PC-3 (cell line): ENCODE measurements around the gene OPRM1. TPM values are rescaled to one million over a fixed set of nuclear protein-coding genes. Genes with fewer than 3 reads are reported as not detected.

ENCODE experiments used
- ATAC-seq: fragments of 200-7000 bp; cut with Tn5 transposase; 2 replicates; pipeline ENCODE4 v1.9.1; 2020; ENCODE audit warnings: mild to moderate bottlenecking, moderate library complexity
- BruUV-seq: library from RNA; stranded (reverse); fragments of 400-500 nt; replicated peaks from 2 replicates; lab custom pipeline; 2021; lab: Mats Ljungman, UMichigan
- CTCF ChIA-PET: fragments of 300-600 bp; sonication (Branson Sonifier 250); formaldehyde crosslinking; loops from one replicate; lab custom pipeline; 2022; ENCODE audit warnings: antibody characterized with exemption; lab: Charles Lee
- POLR2A ChIA-PET: fragments of 300-600 bp; sonication (Branson Sonifier 250); formaldehyde crosslinking; loops from one replicate; lab custom pipeline; 2022; ENCODE audit warnings: antibody characterized with exemption; ENCODE audit not compliant: unreplicated experiment; lab: Charles Lee
- DNase-seq: peaks from one replicate; pipeline ENCODE4 v3.0.0-alpha.2; 2015
- H2AFZ ChIP-seq: fragments of 300-600 bp; sonication (generic); 2 replicates; pipeline ENCODE4 v1.6.0; 2016; ENCODE audit warnings: antibody characterized with exemption, low read length
- H3F3A ChIP-seq: fragments of 300-600 bp; sonication (generic); one replicate; pipeline ENCODE4 v1.6.0; 2017; ENCODE audit warnings: antibody characterized with exemption, low read length, control low read depth, mild to moderate bottlenecking; ENCODE audit not compliant: unreplicated experiment
- H3K27ac ChIP-seq: fragments of 300-600 bp; sonication (generic); 2 replicates; pipeline ENCODE4 v1.5.1; 2016; ENCODE audit warnings: mild to moderate bottlenecking, low read length
- H3K27me3 ChIP-seq: fragments of 300-600 bp; sonication (generic); 2 replicates; pipeline ENCODE4 v1.6.1; 2016; ENCODE audit warnings: low read length, mixed read lengths
- H3K36me3 ChIP-seq: fragments of 300-600 bp; sonication (generic); 2 replicates; pipeline ENCODE4 v1.6.1; 2016; ENCODE audit warnings: low read depth, mixed run types, low read length, mixed read lengths
- H3K4me1 ChIP-seq: fragments of 300-600 bp; sonication (generic); 2 replicates; pipeline ENCODE4 v1.5.1; 2016; ENCODE audit warnings: low read length; ENCODE audit not compliant: insufficient read depth
- H3K4me2 ChIP-seq: fragments of 300-600 bp; sonication (generic); 2 replicates; pipeline ENCODE4 v1.6.0; 2016; ENCODE audit warnings: low read length
- H3K4me3 ChIP-seq: fragments of 300-600 bp; sonication (generic); 2 replicates; pipeline ENCODE4 v1.5.1; 2016; ENCODE audit warnings: mild to moderate bottlenecking, low read length, mixed read lengths
- H3K79me2 ChIP-seq: fragments of 300-600 bp; sonication (generic); 2 replicates; pipeline ENCODE4 v1.6.1; 2017; ENCODE audit warnings: low read length, mixed read lengths
- H3K9ac ChIP-seq: fragments of 300-600 bp; sonication (generic); 2 replicates; pipeline ENCODE4 v1.6.0; 2016; ENCODE audit warnings: mild to moderate bottlenecking, low read length
- H3K9me2 ChIP-seq: fragments of 300-600 bp; sonication (generic); replicated peaks from 2 replicates; pipeline ENCODE4 v1.6.1; 2016; ENCODE audit warnings: mixed run types, low read length, mixed read lengths
- H3K9me3 ChIP-seq: fragments of 300-600 bp; sonication (generic); 2 replicates; pipeline ENCODE4 v1.6.1; 2016; ENCODE audit warnings: low read length, mixed read lengths
- H4K20me1 ChIP-seq: fragments of 300-600 bp; sonication (generic); 2 replicates; pipeline ENCODE4 v1.6.1; 2016; ENCODE audit warnings: low read length, mixed read lengths
- EZH2 ChIP-seq: fragments of 300-600 bp; sonication (generic); IDR thresholded peaks from one replicate; pipeline ENCODE4 v1.6.1; 2017; ENCODE audit warnings: antibody characterized with exemption, mild to moderate bottlenecking, low read length; ENCODE audit not compliant: unreplicated experiment
- EZH2phosphoT487 ChIP-seq: fragments of 300-600 bp; sonication (generic); IDR thresholded peaks from 2 replicates; pipeline ENCODE4 v1.6.1; 2018; ENCODE audit warnings: mild to moderate bottlenecking, antibody characterized with exemption, low read length, borderline replicate concordance
- intact Hi-C: fragments of 100-400 bp; cut with micrococcal nuclease; formaldehyde crosslinking; loops from 2 replicates; pipeline ENCODE4 v1.9.0; 2023
- total RNA-seq: library from RNA; depleted of rRNA; stranded (reverse); fragments of >200 nt; gene quantifications from 2 replicates; pipeline ENCODE4 v1.2.3, GENCODE V29; 2014
- TF ChIP-seq, protein P1 (sequence below): fragments of 300-600 bp; sonication (generic); conservative IDR thresholded peaks from 2 replicates; pipeline ENCODE4 v1.5.1; 2017; ENCODE audit warnings: antibody characterized with exemption, low read depth, mild to moderate bottlenecking, low read length

OPRM1 gene
- total RNA-seq, 1 experiment from 2014 or later, result not detected

GRCh38 chr6:154106251-154106650, 67.2 kb downstream of the OPRM1 start:
- intact Hi-C loops, result no loop called here
- TF ChIP-seq EZH2 (no peak), EZH2phosphoT487 (no peak)
- TF ChIP-seq, protein P1, sequence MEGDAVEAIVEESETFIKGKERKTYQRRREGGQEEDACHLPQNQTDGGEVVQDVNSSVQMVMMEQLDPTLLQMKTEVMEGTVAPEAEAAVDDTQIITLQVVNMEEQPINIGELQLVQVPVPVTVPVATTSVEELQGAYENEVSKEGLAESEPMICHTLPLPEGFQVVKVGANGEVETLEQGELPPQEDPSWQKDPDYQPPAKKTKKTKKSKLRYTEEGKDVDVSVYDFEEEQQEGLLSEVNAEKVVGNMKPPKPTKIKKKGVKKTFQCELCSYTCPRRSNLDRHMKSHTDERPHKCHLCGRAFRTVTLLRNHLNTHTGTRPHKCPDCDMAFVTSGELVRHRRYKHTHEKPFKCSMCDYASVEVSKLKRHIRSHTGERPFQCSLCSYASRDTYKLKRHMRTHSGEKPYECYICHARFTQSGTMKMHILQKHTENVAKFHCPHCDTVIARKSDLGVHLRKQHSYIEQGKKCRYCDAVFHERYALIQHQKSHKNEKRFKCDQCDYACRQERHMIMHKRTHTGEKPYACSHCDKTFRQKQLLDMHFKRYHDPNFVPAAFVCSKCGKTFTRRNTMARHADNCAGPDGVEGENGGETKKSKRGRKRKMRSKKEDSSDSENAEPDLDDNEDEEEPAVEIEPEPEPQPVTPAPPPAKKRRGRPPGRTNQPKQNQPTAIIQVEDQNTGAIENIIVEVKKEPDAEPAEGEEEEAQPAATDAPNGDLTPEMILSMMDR, result no peak
- H3K4me2 ChIP-seq, result no peak overlapping the region
- H3K4me1 ChIP-seq, result peaks cover 5% of the 10 kb centered on the region; the same call in 1 of the 2 replicates
- peaks cover 30% of the 10 kb centered on the region for H3K27me3 ChIP-seq
- no peak overlapping the region for H3K27ac ChIP-seq
- H3K9me3 ChIP-seq, result no peaks in the 10 kb centered on the region
- ATAC-seq (no peak), DNase-seq (no peak)
- POLR2A ChIA-PET, result no interaction called here
- no peak overlapping the region for H3K9ac ChIP-seq
- no peak overlapping the region for H2AFZ ChIP-seq
- H3K4me3 ChIP-seq, result no peak overlapping the region
- CTCF ChIA-PET, result no interaction called here
- BruUV-seq, result no TSS peak
- no peaks in the 10 kb centered on the region for H3F3A ChIP-seq
- no peaks in the 10 kb centered on the region for H3K36me3 ChIP-seq
- H3K79me2 ChIP-seq, result no peaks in the 10 kb centered on the region
- H4K20me1 ChIP-seq, result no peaks in the 10 kb centered on the region
- no peaks in the 10 kb centered on the region for H3K9me2 ChIP-seq

DNA sequence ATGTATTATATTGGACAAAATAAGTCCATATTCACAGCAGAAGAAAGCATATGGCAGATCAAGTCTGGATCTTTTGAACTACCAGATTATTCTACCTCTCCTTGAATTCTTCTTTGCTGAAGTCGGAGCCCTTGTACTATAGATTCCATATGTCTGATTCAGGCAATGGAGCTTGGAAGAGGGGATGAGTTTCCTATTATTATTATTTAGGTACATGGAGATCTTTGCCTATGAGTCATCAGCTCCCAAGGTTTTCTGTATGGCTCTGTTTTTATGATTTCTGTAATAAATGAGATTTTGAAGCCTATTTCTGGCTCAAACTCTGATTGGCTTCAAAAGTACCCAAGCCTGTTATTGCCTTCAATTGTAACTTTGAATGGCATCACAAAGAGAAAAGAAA, 72.0 kb downstream of the OPRM1 start:
- no peak overlapping the region for H3K9ac ChIP-seq
- POLR2A ChIA-PET, result no interaction called here
- DNase-seq (peak; percentile 51), ATAC-seq (no peak)
- H3K27me3 ChIP-seq, result peaks cover 23% of the 10 kb centered on the region
- H4K20me1 ChIP-seq, result no peaks in the 10 kb centered on the region
- H3K9me3 ChIP-seq, result no peaks in the 10 kb centered on the region
- no peak overlapping the region for H2AFZ ChIP-seq
- H3K4me2 ChIP-seq, result no peak overlapping the region
- no peak for TF ChIP-seq EZH2
- H3K36me3 ChIP-seq, result no peaks in the 10 kb centered on the region
- no TSS peak for BruUV-seq
- intact Hi-C loops, result no loop called here
- no peak overlapping the region for H3K4me3 ChIP-seq
- H3K4me1 ChIP-seq, result peaks cover 22% of the 10 kb centered on the region; the same call in 1 of the 2 replicates
- no peaks in the 10 kb centered on the region for H3F3A ChIP-seq
- H3K9me2 ChIP-seq, result no peaks in the 10 kb centered on the region
- H3K79me2 ChIP-seq, result no peaks in the 10 kb centered on the region
- CTCF ChIA-PET, result no interaction called here
- H3K27ac ChIP-seq, result no peak overlapping the region

DNA sequence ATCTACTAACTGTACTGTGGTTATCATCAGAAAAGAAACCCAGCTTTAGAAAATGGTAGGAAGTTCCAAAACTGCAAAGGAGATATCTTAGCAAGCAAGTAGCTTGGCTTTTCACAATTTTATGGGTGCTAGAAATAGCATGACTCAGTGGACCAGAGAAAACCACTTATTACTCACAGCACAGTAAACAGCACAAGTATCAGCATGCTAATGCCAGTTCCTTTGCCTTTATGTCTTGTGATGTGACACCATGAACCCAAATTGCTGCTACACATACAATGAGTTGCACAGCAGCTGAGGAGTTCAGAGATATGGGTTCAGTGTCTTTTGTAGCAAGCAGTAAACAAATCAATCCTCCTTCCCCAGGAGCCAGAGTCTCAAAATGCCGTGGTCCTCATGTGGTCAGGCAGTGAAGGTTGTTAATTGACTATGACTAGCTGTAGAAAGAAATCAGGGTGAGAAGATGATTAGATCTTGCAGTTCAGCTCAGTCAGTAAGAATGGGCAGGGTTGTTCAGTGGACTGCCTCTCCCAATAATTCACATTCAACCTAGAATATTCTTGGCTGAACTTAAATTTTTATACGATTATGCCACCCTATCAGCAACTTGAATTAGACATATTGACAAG, 73.3 kb downstream of the OPRM1 start:
- no peak overlapping the region for H3K4me3 ChIP-seq
- POLR2A ChIA-PET, result no interaction called here

More for the DNA sequence above, 73.3 kb downstream of the OPRM1 start:
- Histone ChIP-seq H4K20me1 (no peaks in the 10 kb centered on the region), H3K79me2 (no peaks in the 10 kb centered on the region), H3K9ac (no peak overlapping the region), H3K27ac (peak overlapping the region; percentile 29; the same call in 1 of the 2 replicates), H3K4me2 (peak overlapping the region; percentile 31; the same call in 1 of the 2 replicates), H2AFZ (no peak overlapping the region), H3K4me1 (peaks cover 22% of the 10 kb centered on the region; the same call in 1 of the 2 replicates), H3K9me3 (no peaks in the 10 kb centered on the region), H3F3A (no peaks in the 10 kb centered on the region), H3K36me3 (no peaks in the 10 kb centered on the region), H3K9me2 (no peaks in the 10 kb centered on the region), H3K27me3 (peaks cover 16% of the 10 kb centered on the region)
- ATAC-seq, result peak; percentile 81
- intact Hi-C loops, result no loop called here
- BruUV-seq, result no TSS peak
- DNase-seq, result peak; percentile 80
- CTCF ChIA-PET, result no interaction called here
- TF ChIP-seq EZH2phosphoT487 (no peak), EZH2 (no peak)
- TF ChIP-seq, protein P1, result no peak
